Measurements from ENCODE around the gene TAF6L.
A peak's percentile ranks its signal among the peaks of the same experiment; 100 is the strongest.

TAF6L gene

DNA sequence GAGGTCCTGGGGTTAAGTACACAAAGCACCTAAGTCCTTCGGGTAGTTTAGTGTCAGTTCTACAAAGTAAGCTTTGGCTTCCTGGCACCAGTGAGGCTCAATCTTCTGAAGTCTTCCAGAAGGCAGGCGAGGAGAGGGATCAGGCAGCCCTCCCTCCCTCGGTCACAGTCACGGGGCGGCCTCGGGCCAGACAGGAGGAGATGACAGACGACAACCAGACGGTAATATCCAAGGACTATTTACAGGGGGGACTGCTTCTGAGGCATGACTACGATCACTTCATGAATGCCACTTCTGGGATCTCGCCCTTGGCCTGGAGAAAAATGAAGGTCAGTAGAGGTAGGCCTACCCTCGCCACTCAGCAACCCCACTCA, 21.0 kb downstream of the TAF6L start:
- DNase-seq (ENCODE audit: low read depth), result no peak
- H3K4me3 ChIP-seq (ENCODE audit: control insufficient read depth, low read depth, low read length), result no peak overlapping the region
- TF ChIP-seq, protein P1, sequence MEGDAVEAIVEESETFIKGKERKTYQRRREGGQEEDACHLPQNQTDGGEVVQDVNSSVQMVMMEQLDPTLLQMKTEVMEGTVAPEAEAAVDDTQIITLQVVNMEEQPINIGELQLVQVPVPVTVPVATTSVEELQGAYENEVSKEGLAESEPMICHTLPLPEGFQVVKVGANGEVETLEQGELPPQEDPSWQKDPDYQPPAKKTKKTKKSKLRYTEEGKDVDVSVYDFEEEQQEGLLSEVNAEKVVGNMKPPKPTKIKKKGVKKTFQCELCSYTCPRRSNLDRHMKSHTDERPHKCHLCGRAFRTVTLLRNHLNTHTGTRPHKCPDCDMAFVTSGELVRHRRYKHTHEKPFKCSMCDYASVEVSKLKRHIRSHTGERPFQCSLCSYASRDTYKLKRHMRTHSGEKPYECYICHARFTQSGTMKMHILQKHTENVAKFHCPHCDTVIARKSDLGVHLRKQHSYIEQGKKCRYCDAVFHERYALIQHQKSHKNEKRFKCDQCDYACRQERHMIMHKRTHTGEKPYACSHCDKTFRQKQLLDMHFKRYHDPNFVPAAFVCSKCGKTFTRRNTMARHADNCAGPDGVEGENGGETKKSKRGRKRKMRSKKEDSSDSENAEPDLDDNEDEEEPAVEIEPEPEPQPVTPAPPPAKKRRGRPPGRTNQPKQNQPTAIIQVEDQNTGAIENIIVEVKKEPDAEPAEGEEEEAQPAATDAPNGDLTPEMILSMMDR (IDR thresholded peaks at IDR 0.05; ENCODE audit: control insufficient read depth, insufficient read depth, low read depth, low read length, missing control alignments), result no peak

DNA sequence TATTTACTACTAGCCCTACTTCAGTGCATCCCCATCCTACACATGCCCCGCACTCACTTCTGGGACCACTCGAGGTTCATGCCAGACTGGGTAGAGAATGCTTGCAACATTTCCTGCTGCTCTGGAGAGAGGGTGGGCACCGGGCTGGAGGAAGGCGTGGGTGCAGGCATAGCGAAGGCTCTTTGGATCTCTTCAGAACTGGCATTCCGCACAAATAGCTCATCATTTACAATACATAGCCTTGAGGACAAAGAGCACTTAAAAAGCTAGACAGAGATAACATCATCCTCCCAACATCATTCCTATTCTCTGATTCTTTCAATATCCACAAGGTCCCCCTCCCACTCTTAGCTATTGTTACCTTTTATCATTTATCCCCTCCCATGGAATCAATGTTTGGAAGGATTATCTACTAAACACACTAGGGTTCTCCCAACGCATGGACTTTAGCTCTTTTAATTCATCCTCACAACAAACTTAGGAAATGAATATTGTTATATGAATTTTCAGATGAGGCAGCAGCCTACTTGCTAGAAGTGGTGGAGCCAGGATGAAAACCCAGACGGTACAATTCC, 23.1 kb downstream of the TAF6L start:
- no peak for DNase-seq (ENCODE audit: low read depth)
- H3K4me3 ChIP-seq (ENCODE audit: control insufficient read depth, low read depth, low read length), result no peak overlapping the region
- TF ChIP-seq, protein P1 (IDR thresholded peaks at IDR 0.05; ENCODE audit: control insufficient read depth, insufficient read depth, low read depth, low read length, missing control alignments), result no peak

DNA sequence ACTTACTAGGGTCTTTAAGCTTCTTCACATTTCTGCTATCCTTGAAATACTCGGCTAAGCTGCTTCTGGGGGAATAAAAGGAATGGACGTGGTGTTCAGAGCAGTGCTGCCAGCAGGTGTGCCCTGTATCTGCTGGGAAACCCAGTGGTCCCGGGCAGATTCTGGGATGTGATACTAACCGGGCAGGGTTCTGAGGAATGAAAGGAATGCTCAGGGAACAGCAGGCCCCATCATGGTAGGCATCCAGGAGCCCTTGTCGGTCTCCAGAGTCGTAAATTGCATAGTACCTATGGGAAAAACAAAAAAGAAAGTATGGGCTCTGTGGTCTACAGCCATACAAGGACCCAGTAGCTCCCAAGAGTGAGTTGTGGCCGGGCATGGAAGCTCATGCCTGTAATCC, 25.1 kb downstream of the TAF6L start:
- no peak for DNase-seq (ENCODE audit: low read depth)
- TF ChIP-seq, protein P1 (IDR thresholded peaks at IDR 0.05; ENCODE audit: control insufficient read depth, insufficient read depth, low read depth, low read length, missing control alignments), result no peak
- no peak overlapping the region for H3K4me3 ChIP-seq (ENCODE audit: control insufficient read depth, low read depth, low read length)

DNA sequence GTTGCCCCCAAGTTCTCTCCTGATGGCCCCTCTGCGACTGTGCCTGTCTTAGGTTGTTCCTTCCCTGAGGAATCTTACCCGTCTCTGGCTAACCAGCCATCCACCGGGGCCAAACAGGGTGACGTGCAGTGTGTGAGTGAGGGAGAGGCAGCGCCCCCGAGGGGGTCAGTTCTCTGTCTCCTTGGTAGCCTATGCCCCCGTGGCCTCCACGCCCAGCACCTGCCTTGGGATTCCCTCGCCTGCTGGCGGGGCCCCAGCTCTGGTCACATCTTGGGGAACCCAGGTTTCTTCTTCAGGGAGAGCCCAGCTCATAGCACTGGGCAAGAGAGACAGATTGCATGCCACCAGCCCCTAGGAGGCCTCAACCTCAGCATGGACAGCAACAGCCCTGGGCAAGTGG, 28.3 kb downstream of the TAF6L start:
- no peak overlapping the region for H3K4me3 ChIP-seq (ENCODE audit: control insufficient read depth, low read depth, low read length)
- DNase-seq (ENCODE audit: low read depth), result no peak
- TF ChIP-seq, protein P1 (IDR thresholded peaks at IDR 0.05; ENCODE audit: control insufficient read depth, insufficient read depth, low read depth, low read length, missing control alignments), result no peak

DNA sequence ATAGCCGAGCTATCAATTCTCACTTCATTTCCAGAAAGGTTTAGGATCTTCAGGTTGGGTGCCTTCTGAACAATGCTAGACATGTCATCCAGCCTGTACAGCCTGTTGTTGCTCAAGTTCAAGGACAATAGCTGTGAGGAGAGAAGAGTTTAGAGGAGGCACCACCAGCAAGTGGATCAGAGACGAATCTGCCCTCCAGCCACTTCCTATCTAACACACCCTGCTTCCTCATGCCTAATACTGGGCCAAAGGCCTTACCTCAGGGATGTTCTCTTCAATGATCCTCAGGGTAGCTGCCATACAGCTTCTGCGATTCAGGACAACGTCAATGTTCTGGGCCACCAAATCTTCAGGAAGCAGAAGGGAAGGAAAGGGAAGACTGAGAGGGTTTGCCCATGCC, 29.9 kb downstream of the TAF6L start:
- TF ChIP-seq, protein P1 (IDR thresholded peaks at IDR 0.05; ENCODE audit: control insufficient read depth, insufficient read depth, low read depth, low read length, missing control alignments), result no peak
- no peak overlapping the region for H3K4me3 ChIP-seq (ENCODE audit: control insufficient read depth, low read depth, low read length)
- no peak for DNase-seq (ENCODE audit: low read depth)

DNA sequence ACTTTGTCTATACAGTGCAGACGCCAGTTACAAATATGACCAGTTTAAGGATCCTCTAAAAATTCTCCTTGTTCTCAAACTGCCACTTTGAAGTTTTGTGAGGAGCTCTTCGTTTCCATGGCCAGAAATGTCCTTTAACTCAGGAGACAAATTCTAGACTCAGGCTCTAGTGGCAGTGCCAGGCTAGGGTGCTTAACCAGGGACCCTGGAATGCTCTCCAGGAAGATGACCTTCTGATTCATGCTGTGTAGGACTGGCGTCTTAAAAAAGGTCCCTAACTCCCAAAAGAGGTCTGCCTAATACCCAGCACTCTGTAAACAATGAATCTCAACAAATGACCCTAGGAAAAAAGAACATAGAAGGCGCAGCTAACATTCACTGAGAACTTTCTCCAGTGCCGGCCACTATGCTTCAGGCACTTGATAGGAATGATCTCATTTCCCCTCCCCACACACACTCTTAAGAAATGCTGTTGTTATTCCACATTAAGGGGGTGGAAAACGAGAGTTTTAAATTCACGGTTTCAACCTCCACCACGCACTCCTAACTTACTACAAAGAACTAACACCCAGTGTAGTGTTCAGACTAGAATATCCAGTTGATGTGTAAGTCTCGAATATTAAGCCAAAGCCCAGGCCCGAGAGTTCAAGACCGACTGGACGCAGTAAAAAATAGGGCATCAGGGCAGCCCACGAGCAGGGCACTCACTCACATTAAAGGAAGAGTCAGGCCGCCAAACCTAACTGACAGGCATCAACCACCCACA, 33.3 kb downstream of the TAF6L start:
- TF ChIP-seq, protein P1 (IDR thresholded peaks at IDR 0.05; ENCODE audit: control insufficient read depth, insufficient read depth, low read depth, low read length, missing control alignments), result no peak
- no peak for DNase-seq (ENCODE audit: low read depth)

More for the DNA sequence above, 33.3 kb downstream of the TAF6L start:
- H3K4me3 ChIP-seq (ENCODE audit: control insufficient read depth, low read depth, low read length), result peak overlapping the region; percentile 77

All from AG09309 (cell line).